Activated naive CD4-positive, alpha-beta T cell treated with anti-CD3 and anti-CD28 coated beads, Interleukin-2, amount 50 U/mL, for 16 hours (primary cell): ENCODE results near the gene FHIT.

Experiments used
- DNase-seq: peaks from one replicate; pipeline ENCODE4 v3.0.0-alpha.2; 2020

FHIT gene

DNA sequence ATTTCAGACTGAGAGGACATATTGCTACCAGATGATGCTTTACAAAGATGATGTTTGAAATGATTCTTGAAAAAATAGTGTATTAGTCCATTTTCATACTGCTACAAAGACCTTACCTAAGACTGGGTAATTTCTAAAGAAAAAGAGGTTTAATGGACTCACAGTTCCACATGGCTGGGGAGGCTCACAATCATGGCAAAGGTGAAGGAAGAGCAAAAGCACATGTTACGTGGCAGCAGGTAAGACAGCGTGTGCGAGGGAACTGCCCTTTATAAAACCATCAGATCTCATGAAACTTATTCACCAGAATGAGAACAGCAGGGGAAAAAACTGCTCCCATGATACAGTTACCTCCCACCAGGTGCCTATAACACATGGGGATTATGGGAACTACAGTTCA is 1543.0 kb downstream of the FHIT start:
- no peak for DNase-seq

DNA sequence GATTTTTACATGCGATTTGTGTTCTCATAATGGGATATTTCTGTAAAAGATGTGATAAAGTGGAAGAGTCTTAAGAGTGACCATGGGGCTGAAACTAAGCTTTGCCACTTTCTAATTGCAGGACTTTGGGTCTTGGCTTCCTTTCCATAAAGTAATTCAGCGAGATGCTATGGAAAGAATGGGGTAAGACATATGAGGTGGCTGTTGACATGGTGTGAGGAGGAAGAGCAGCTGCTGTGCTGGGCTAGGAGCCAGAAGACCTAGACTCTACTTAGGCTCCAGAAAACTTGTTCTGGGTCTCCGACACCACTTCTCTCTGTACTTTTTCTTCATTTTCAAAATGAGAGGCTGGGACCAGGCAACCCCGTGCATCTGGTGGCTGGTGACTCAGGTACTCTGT is 1547.0 kb downstream of the FHIT start:
- no peak for DNase-seq

DNA sequence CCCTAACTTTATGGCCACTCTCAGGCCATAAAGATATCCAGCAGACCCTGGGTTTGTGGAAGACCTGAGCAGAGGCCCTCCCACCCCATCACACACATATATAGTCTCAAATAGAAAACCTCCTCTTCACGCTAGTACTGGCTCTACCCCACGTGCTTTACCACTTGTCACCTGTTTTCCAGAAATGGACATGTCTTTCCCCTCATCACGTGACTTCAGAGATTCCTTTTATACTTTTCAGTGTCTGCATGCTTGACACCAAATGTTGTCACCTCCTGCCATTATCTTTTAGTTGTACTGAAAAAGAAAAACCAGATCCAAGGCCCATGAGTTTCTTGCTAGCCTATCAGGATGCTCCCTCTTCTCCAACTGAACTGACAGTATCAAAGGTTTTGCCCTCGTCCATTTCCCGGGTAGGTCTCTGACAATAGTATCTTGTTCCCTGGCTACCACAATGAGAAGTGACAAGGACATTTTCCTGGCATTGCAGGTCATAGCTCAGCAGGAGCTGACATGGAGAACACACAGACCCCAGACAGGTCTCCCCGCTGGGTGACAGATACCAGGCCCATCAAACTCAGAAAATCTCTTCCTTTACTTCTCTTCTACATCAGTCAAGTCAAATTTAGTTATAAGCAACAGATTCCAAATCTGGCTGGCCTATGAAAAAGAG is 1551.5 kb downstream of the FHIT start:
- no peak for DNase-seq
